ENCODE results near the gene EXOC3L2. TPM values are rescaled to one million over a fixed set of nuclear protein-coding genes. Genes with fewer than 3 reads are reported as not detected.
"Not testable (repeated sequence)": the region's sequence is repeated elsewhere in the genome, so short reads cannot be mapped to it uniquely, and the experiment has no call there.

EXOC3L2 gene
- 0.63 and 1.0 TPM in 2 replicates for total RNA-seq

DNA sequence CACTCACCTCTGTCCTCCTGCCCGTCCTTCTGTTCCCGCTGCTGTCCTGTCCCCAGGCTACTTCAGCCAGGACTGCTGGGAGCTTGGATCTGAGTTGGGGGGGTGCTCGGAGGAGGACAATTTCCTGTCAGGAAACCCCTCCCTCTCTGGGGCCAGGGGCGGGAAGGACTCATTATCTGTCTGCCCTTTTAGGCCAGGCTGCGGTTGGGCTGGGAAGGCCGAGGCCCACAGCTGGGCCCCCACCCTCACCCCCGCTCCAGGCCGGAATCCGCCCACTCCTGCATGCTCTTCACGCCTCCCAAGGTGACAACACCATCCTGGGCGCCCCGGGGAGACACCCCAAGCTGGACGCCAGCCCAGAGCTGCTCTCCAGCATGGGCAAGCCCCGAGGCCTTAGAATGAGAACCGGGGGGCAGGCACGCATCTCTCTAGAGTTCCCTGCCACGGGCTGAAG is at the start of gene EXOC3L2:
TSS of gene EXOC3L2 (minus strand) at position 74 of the 454 bp plus-strand sequence. CDS start 6,362 bp downstream, outside the sequence.
- peak in 1 of 2 donors; percentile 34 for DNase-seq (ENCODE audit: low read depth in 2 of 2)

GRCh38 chr19:45294291-45295029 is 49.3 kb upstream of the EXOC3L2 start:
- DNase-seq (ENCODE audit: low read depth in 2 of 2): no peak

- DNase-seq (ENCODE audit: low read depth in 2 of 2): no peak
Measured at GRCh38 chr19:45293682-45294081, 48.5 kb upstream of the EXOC3L2 start.

DNA sequence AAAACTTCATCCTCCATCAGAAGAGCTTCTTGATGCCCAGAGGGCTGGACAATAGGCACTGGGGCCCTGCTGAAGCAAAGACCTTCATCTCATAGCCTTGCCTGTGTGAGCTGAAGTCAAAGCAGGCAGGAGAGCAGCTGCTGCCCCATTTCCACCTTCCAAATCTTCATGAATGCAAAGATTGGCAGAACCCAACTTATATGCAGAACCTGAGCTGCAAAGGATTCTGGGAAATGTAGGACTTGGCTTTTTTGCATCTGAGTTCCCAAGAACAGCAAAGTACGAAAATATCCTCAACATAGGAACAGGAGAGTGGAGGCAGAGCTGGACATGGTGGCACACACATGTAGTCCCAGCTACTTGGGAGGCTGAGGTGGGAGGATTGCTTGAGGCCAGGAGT is 46.6 kb upstream of the EXOC3L2 start:
- DNase-seq (ENCODE audit: low read depth in 2 of 2): no peak

DNA sequence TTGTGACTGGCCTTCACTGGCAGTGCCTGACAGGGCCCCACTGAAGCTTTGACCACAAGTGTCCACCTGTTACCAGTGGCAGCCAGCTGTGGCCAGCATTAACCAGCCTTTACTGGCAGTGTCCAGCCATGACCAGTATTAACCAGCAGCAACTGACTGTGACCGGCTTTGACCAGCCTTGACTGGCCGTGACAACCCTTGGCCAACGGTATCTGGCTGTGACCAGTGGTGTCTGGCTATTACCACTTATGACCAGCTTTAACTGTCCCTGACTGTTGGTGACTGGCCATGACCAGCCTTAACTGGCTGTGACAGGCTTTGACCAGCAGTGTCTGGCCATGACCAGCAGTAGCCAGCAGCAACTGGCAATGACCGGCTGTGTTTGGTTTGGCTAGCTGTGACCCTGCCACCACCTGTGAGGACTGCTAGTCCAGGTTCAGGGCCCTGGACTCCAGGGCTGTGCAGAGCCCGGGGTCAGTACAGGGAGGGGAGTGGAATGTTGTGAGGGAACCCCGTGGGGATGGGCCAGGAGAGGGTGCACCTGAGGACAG is 45.2 kb upstream of the EXOC3L2 start:
- DNase-seq (ENCODE audit: low read depth in 2 of 2): no peak

DNA sequence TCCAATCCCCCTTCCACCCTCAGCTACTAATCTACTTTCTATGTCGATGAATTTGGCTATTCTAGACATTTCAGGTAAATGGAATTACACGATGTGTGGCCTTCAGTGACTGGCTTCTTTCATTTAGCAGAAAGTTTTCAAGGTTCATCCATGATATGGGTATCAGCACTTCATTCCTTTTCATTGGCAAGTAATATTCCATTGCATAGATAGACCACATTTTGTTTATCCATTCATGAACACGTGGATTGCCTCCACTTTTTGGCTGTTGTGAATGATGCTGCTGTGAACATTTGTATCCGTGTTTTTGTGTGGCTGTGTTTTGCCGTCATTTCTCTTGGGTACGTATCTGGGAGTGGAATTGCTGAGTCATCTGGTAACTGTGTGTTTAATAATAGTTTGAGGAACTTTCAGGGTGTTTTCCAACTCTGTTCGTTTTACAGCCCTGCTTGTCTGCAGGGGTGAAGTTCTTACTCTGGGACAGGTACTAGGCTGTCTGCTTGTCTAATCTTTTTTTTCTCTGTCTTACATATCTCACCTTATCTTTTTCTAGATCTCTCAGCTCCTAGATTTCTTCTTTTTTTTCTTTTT is 38.3 kb upstream of the EXOC3L2 start:
- DNase-seq (ENCODE audit: low read depth in 2 of 2): no peak

- peak in 1 of 2 donors; percentile 58 for DNase-seq (ENCODE audit: low read depth in 2 of 2)
Measured at GRCh38 chr19:45280471-45280961, 35.3 kb upstream of the EXOC3L2 start.

DNA sequence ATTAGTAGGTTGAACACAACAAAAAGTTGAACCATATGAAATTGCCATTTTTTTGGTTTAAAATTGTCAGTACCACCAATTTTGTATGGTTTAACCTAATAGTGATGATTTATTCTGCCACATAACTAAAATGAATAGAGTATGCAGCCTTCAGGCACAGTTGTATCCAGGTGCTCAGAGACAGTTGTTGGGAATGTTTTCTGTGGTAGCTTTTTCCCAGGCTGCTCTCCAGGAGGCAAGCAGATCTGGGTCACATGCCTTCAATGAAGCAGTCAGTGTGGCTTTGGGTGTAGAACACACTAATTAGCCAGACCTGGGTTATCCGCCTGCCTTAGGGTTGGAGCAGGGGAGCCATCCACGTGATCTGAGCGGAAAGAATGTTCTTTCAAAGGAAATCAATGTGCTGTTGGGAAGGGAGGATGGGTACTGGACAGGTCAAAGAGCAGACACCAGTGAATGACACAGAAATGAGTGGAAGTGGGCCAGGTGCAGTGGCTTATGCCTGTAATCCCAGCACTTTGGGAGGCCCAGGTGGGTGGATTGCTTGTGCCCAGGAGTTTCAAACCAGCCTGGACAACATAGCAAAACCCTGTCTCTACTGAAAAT is 34.5 kb upstream of the EXOC3L2 start:
- DNase-seq (ENCODE audit: low read depth in 2 of 2): peak; percentile 78 to 96

GRCh38 chr19:45278087-45278486 is 32.9 kb upstream of the EXOC3L2 start:
- DNase-seq (ENCODE audit: low read depth in 2 of 2): no peak

- no peak for DNase-seq (ENCODE audit: low read depth in 2 of 2)
Measured at GRCh38 chr19:45276284-45276687, 31.1 kb upstream of the EXOC3L2 start.

DNA sequence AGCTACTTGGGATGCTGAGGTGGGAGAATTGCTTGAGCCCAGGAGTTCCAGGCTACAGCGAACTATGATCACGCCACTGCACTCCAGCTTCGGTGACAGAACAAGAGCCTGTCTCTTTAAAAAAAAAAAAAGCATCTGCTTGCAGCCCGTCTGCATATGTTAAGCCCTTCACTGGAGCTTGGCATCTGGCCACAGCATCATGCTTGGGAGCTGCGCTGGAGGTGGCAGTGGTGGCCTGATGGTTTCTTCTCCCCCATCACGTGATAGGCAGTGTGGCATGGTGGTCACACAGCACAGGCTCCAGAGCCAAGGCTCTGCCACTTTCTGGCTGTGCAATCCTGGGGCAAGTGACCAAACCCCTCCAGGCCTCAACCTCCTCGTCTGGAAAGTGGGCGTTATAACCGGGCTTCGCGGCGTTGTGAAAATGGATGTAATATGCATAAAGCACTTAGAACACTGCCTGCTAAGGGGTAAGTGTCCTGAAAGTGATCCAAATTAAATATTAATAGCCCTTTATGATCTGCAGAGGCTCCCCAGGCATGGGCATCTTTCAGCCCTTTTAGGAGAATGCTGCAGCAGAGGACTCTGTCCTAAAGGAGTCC is 30.3 kb upstream of the EXOC3L2 start:
- no peak for DNase-seq (ENCODE audit: low read depth in 2 of 2)

DNA sequence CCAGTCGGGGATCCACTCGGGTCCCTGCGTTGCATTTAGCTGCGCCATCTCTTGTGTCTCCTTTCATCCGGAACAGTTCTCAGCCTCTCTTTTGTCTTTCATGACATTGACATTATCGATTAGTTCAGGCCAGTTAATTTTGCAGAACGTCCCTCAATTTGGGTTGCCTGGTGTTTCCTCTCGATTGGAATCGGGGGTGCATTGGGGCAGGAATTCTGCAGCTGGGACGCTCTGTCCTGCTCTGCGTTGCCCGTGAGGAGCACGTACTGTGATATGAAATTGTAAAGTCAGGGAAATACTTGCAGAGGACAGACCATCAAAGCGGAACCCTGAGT is 28.3 kb upstream of the EXOC3L2 start:
- no peak for DNase-seq (ENCODE audit: low read depth in 2 of 2)

GRCh38 chr19:45271735-45272108 is 26.5 kb upstream of the EXOC3L2 start:
- no peak for DNase-seq (ENCODE audit: low read depth in 2 of 2)

- no peak for DNase-seq (ENCODE audit: low read depth in 2 of 2)
Measured at GRCh38 chr19:45271098-45271734, 26.0 kb upstream of the EXOC3L2 start.

GRCh38 chr19:45269939-45270338 is 24.7 kb upstream of the EXOC3L2 start:
- not testable (repeated sequence) for DNase-seq (ENCODE audit: low read depth in 2 of 2)

DNA sequence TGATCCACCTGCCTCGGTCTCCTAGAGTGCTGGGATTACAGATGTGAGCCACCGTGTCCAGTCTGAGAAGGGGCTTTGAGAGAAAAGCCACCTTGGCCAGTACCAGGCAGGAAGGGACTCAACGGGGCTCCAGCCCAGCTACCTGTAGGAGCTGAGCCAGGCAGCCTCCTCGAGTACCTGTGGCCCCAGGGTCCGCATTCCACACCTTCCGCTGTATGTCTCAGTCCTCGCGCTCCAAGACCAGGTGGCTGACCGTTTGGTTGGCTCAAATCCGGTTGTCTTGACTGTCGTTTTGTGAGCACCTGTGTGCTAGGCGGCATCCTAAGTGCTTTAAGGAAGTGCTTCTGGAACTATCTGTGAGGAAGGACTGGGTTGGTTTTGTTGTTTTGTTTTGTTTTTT is 22.1 kb upstream of the EXOC3L2 start:
- DNase-seq (ENCODE audit: low read depth in 2 of 2): no peak

- DNase-seq (ENCODE audit: low read depth in 2 of 2): no peak
Measured at GRCh38 chr19:45265375-45265774, 20.2 kb upstream of the EXOC3L2 start.

DNA sequence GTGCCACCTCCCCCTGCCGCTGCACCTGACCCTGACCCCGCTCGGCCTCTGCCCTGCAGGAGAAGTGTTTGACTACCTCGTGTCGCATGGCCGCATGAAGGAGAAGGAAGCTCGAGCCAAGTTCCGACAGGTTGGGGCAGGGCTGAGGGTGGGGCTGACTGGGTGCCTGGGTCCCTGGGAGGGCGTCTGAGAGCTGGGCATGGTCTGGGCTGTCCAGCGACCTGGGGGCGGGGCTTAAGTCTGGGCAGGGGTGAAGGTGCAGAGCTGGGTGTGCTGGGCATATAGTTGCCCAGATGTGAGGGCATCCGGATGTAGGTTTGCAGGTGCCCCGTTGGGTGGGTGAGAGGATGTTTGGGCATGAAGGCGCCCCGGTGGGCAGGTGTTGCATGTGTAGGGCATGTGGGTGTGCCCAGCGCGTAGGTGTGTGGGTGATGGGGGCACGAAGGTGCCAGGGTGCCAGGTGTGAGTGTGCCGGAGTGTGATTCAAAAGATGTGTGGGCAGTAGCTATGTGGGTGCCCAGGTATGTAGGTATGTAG is 19.6 kb upstream of the EXOC3L2 start:
- no peak for DNase-seq (ENCODE audit: low read depth in 2 of 2)

DNA sequence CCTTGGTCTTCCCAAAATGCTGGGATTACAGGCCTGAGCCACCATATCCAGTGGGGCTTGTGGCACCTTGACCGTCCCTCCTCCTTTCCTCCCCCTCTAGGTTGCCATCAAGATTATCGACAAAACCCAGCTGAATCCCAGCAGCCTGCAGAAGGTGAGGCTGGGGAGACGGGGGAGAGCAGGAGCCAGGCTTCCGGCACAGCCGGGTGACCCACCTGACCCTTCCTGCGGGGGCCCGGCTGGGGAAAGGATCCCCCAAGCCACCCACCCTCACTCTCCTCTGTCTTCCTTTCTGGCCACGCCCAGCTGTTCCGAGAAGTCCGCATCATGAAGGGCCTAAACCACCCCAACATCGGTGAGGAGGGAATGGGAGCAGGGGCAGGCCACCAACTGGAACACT is 17.8 kb upstream of the EXOC3L2 start:
- no peak for DNase-seq (ENCODE audit: low read depth in 2 of 2)

DNA sequence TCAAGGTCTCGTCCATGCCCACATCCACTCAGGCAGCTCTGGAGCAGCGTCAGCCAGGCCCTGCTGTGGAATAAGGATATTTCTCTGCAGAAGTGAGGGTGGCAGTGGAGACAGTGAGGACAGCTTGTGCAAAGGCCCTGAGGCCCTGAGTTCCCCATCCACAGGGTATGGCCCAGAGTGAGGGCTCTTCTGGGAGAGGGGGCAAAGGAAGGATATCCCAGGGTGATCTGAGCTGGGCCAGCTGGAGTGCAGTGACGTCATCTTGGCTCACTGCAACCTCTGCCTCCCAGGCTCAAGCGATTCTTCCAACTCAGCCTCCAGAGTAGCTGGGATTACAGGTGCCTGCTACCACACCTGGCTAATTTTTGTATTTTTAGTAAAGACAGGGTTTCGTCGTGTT is 17.4 kb upstream of the EXOC3L2 start:
- no peak for DNase-seq (ENCODE audit: low read depth in 2 of 2)

DNA sequence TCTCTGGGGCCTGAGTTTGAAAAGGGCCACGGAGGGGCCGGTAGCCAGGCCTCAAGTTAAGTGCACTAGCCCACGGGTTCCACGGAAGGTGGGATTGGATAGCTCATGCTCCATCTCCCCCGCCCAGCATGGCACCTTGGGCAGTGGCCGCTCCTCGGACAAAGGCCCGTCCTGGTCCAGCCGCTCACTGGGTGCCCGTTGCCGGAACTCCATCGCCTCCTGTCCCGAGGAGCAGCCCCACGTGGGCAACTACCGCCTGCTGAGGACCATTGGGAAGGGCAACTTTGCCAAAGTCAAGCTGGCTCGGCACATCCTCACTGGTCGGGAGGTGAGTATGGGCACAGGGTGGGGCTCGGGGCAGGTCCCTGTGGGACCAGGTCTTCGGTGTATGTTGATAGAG is 13.7 kb upstream of the EXOC3L2 start:
- DNase-seq (ENCODE audit: low read depth in 2 of 2): no peak
